Right ventricle myocardium inferior (tissue), 1 donor: ENCODE results near the gene FTSJ3. TPM values are rescaled to one million over a fixed set of nuclear protein-coding genes. Genes with fewer than 3 reads are reported as not detected.

Source experiments
- total RNA-seq: library from RNA; stranded (reverse); fragmentation: NEBNext Ultra II Directional; extraction: Animal tissue kit (Norgen Biotek cat#: 25700); gene quantifications from one replicate; pipeline ENCODE4 v1.2.1, GENCODE V29; 2021
- donor health status: DM: no; HTN: yes; CAD: no; lungs with severe emphysema.

Gene FTSJ3
- total RNA-seq, 1 donor from 2014 or later = 34.2 TPM

Other genes with a start within 250 kb of the FTSJ3 start
- gene TACO1, start 226.8 kb downstream of the FTSJ3 start, total RNA-seq = 41.5 TPM
- gene MAP3K3, start 205.2 kb downstream of the FTSJ3 start, total RNA-seq = 38.4 TPM
- 3.4 TPM for gene LIMD2, start 127.5 kb downstream of the FTSJ3 start, total RNA-seq
- 13.3 TPM for gene STRADA, start 85.9 kb downstream of the FTSJ3 start, total RNA-seq
- gene CCDC47, start 54.1 kb downstream of the FTSJ3 start, total RNA-seq = 90.5 TPM
- 45.9 TPM for gene DDX42, start 53.5 kb downstream of the FTSJ3 start, total RNA-seq
- gene PSMC5, start 232 bp downstream of the FTSJ3 start, total RNA-seq = 145 TPM
- gene SMARCD2, start 15.0 kb upstream of the FTSJ3 start, total RNA-seq = 29.2 TPM
- not detected for gene CSH2, start 46.0 kb upstream of the FTSJ3 start, total RNA-seq
- gene GH2, start 54.3 kb upstream of the FTSJ3 start, total RNA-seq = not detected
- not detected for gene CSH1, start 68.9 kb upstream of the FTSJ3 start, total RNA-seq
- gene CSHL1, start 83.6 kb upstream of the FTSJ3 start, total RNA-seq = not detected
- not detected for gene GH1, start 91.2 kb upstream of the FTSJ3 start, total RNA-seq
- gene CD79B, start 104.7 kb upstream of the FTSJ3 start, total RNA-seq = 6.9 TPM
- gene SCN4A, start 145.3 kb upstream of the FTSJ3 start, total RNA-seq = 0.32 TPM
- 0.51 TPM for gene PRR29, start 170.7 kb upstream of the FTSJ3 start, total RNA-seq
- gene ICAM2, start 193.0 kb upstream of the FTSJ3 start, total RNA-seq = 38.0 TPM